K562 (cell line): ENCODE measurements around the gene CBX4. TPM values are rescaled to one million over a fixed set of nuclear protein-coding genes. Genes with fewer than 3 reads are reported as not detected.
A peak's percentile ranks its signal among the peaks of the same experiment; 100 is the strongest.

ENCODE experiments used
- ATAC-seq: fragments of 200-7000 bp; cut with Tn5 transposase; 3 replicates; pipeline ENCODE4 v1.9.1; 2020; ENCODE audit warnings: moderate library complexity
- BruUV-seq: library from RNA; stranded (reverse); fragments of 400-500 nt; replicated peaks from 2 replicates; lab custom pipeline; 2021; lab: Mats Ljungman, UMichigan
- CTCF ChIA-PET: fragments of 300-600 bp; formaldehyde crosslinking; extraction: SDS; loops from one replicate; lab custom pipeline; 2021; ENCODE audit warnings: low intra/inter-chr PET ratio; lab: Yijun Ruan, JAX
- POLR2A ChIA-PET: fragments of 300-600, 350-650 bp; sonication (Branson Sonifier 250); formaldehyde crosslinking; extraction: SDS; loops from one replicate; lab custom pipeline; 2021; ENCODE audit warnings: antibody characterized with exemption, inconsistent platforms; lab: Yijun Ruan, JAX
- DNase-seq, 4 experiments: peaks; one replicate each; pipeline versions ENCODE4 v3.0.0 to v3.0.0-alpha.2; 2011 to 2018; ENCODE audit warnings: low spot score in 3 of 4, mixed read lengths in 3 of 4; ENCODE audit errors: extremely low read depth in 1 of 4
- FAIRE-seq: peaks from 2 replicates; lab custom pipeline; 2011; peaks lifted over from hg19 to GRCh38; lab: Jason Lieb, UNC
- H2AFZ ChIP-seq: 2 replicates; pipeline ENCODE4 v1.6.0; 2011; ENCODE audit warnings: low read depth, low read length, control low read depth, inconsistent platforms
- H3K27ac ChIP-seq: fragments of 200-600 bp; 3 replicates; pipeline ENCODE4 v1.8.0; 2011; ENCODE audit warnings: low read depth, mild to moderate bottlenecking, control low read depth, inconsistent platforms, low read length, moderate library complexity, mixed read lengths; ENCODE audit errors: extremely low read depth
- H3K27me3 ChIP-seq, 2 experiments: fragments of 300-600 bp in 1 of 2; 2 replicates in 1 of 2; 3 replicates in 1 of 2; pipeline versions ENCODE4 v1.6.0 to v1.8.0; 2011; ENCODE audit warnings: inconsistent platforms in 2 of 2, low read length in 2 of 2, mild to moderate bottlenecking in 1 of 2, mixed read lengths in 1 of 2, moderate library complexity in 1 of 2; ENCODE audit not compliant: control insufficient read depth in 2 of 2, insufficient read depth in 2 of 2
- H3K36me3 ChIP-seq: fragments of 300-600 bp; 3 replicates; pipeline ENCODE4 v1.8.0; 2011; ENCODE audit warnings: mild to moderate bottlenecking, low read length, inconsistent platforms; ENCODE audit not compliant: control insufficient read depth, insufficient read depth
- H3K4me1 ChIP-seq, 2 experiments: fragments of 200-600 bp in 1 of 2; replicated peaks in 1 of 2; 2 replicates in 1 of 2; 3 replicates in 1 of 2; pipeline versions ENCODE4 v1.5.1 to v1.8.0; 2011; ENCODE audit warnings: inconsistent platforms in 2 of 2, low read length in 2 of 2, mild to moderate bottlenecking in 1 of 2, mixed read lengths in 1 of 2, moderate library complexity in 1 of 2; ENCODE audit not compliant: control insufficient read depth in 2 of 2, insufficient read depth in 2 of 2
- H3K4me2 ChIP-seq: 2 replicates; pipeline ENCODE4 v1.6.1; 2011; ENCODE audit warnings: low read length, control low read depth, inconsistent platforms, mixed read lengths; ENCODE audit not compliant: insufficient read depth
- H3K4me3 ChIP-seq: fragments of 200-600 bp; sonication (generic), shearing (Covaris generic); 2 replicates; pipeline ENCODE4 v1.5.1; 2016; ENCODE audit warnings: control low read depth, inconsistent platforms
- H3K79me2 ChIP-seq: fragments of 200-600 bp; 3 replicates; pipeline ENCODE4 v1.8.0; 2011; ENCODE audit warnings: low read length, inconsistent platforms; ENCODE audit not compliant: control insufficient read depth, insufficient read depth
- H3K9ac ChIP-seq, 2 experiments: 2 replicates each; pipeline versions ENCODE4 v1.6.0 to v1.6.1; 2011; ENCODE audit warnings: low read depth in 2 of 2, low read length in 2 of 2, control low read depth in 1 of 2, inconsistent platforms in 1 of 2, mild to moderate bottlenecking in 1 of 2, mixed read lengths in 1 of 2; ENCODE audit not compliant: insufficient read depth in 1 of 2
- H3K9me1 ChIP-seq: one replicate; pipeline ENCODE4 v1.6.0; 2011; ENCODE audit warnings: inconsistent platforms, mild to moderate bottlenecking, low read length, moderate library complexity; ENCODE audit not compliant: control insufficient read depth, insufficient read depth
- H3K9me3 ChIP-seq: replicated peaks from 2 replicates; pipeline ENCODE4 v1.5.1; 2011; ENCODE audit warnings: low read depth, low read length, inconsistent platforms; ENCODE audit not compliant: control insufficient read depth, insufficient read depth
- H4K20me1 ChIP-seq: replicated peaks from 2 replicates; pipeline ENCODE4 v1.6.1; 2011; ENCODE audit warnings: low read length, inconsistent platforms, mixed read lengths; ENCODE audit not compliant: control insufficient read depth, insufficient read depth
- HINFP ChIP-seq: fragments of 450-650 bp; conservative IDR thresholded peaks from 2 replicates; pipeline ENCODE4 v1.6.1; 2016; ENCODE audit warnings: missing genetic modification characterization, low read depth, mild to moderate bottlenecking, control low read depth, missing compliant biosample characterization
- IRF1 ChIP-seq: sonication (generic); formaldehyde crosslinking; IDR thresholded peaks from 2 replicates; pipeline ENCODE4 v1.8.0; 2022; ENCODE audit warnings: missing genetic modification reagents, mild to moderate bottlenecking, borderline replicate concordance
- PHF20 ChIP-seq: fragments of 450-650 bp; IDR thresholded peaks from 2 replicates; pipeline ENCODE4 v1.6.1; 2018; ENCODE audit not compliant: partially characterized antibody
- SREBF2 ChIP-seq: sonication (generic); formaldehyde crosslinking; IDR thresholded peaks from 2 replicates; pipeline ENCODE4 v1.4.0; 2020; ENCODE audit warnings: mild to moderate bottlenecking, missing genetic modification reagents
- ZNF740 ChIP-seq, 3 experiments: fragments of 200-800 bp in 1 of 3; sonication (Bioruptor generic) in 1 of 3; sonication (generic) in 1 of 3; formaldehyde crosslinking in 1 of 3; IDR thresholded peaks; 2 replicates each; pipeline versions ENCODE4 v1.6.1 to v1.8.0; 2016 to 2022; ENCODE audit warnings: mild to moderate bottlenecking in 2 of 3, missing compliant biosample characterization in 2 of 3, missing genetic modification characterization in 2 of 3, missing genetic modification reagents in 1 of 3
- WGBS: fragments of 100-300 bp; shearing (Covaris generic); methylation state at CpG from one replicate; pipeline ENCODE4 v1.1.6; 2016; ENCODE audit warnings: low coverage, mixed read lengths; ENCODE audit not compliant: insufficient coverage; ENCODE audit errors: missing lambda C conversion rate; 5-methylcytosine and 5-hydroxymethylcytosine counted together
- in situ Hi-C: fragments of 300-500 bp; cut with MboI; formaldehyde crosslinking; loops from 4 replicates; pipeline ENCODE4 v1.15.0; 2018; ENCODE audit warnings: inconsistent platforms, mixed read lengths
- intact Hi-C: fragments of 100-400 bp; cut with micrococcal nuclease; formaldehyde crosslinking; loops from 2 replicates; pipeline ENCODE4 v1.14.2; 2022
- polyA plus RNA-seq, 8 experiments: library from polyadenylated mRNA; depleted of rRNA in 4 of 8; stranded (reverse) in 5 of 8; unstranded in 3 of 8; fragments of >200 nt; fragmentation: Nextera tagmentation in 2 of 8; fragmentation: Illumina TruSeq in 1 of 8; extraction: Ambion mirVana in 2 of 8; extraction: Trizol in 1 of 8; gene quantifications; 2 replicates each; pipeline versions ENCODE4 v1.2.1 to v1.2.3, GENCODE V29; 2011 to 2014; ENCODE audit warnings: inconsistent platforms in 1 of 8, missing spikeins in 1 of 8
- total RNA-seq, 7 experiments: library from RNA; depleted of rRNA in 6 of 7; stranded (reverse); fragments of >200 nt in 6 of 7; fragmentation: Illumina TruSeq in 2 of 7; extraction: Trizol in 2 of 7; gene quantifications; 2 replicates each; pipeline versions ENCODE4 v1.2.1 to v1.2.3, GENCODE V29; 2011 to 2021; ENCODE audit warnings: low replicate concordance in 1 of 7

CBX4 gene
- total and polyA plus RNA-seq, 9 of the 15 experiments (the other 6 are each of a cell fraction or from before 2014, with no cell fraction given) = 0.98 to 50.5 (median 10.0) TPM

GRCh38 chr17:79806446-79806760, 32.8 kb downstream of the CBX4 start:
- no peaks in the 10 kb centered on the region for H3K27me3 ChIP-seq
- H3K36me3 ChIP-seq = no peaks in the 10 kb centered on the region; the same call in 2 of the 3 replicates
- in situ Hi-C loops = no loop called here
- BruUV-seq = no TSS peak
- POLR2A ChIA-PET = interaction anchor here (18.8 kb wide), 1 partner anchor 27 kb away, joined by 386 read pairs; the partner anchor contains the start of gene CBX4
- DNase-seq (peak in 1 of 4 experiments; percentile 40), ATAC-seq (no peak), FAIRE-seq (no peak)
- intact Hi-C loops = loop anchor here (5.0 to 10.0 kb wide), 2 partner anchors 111 to 168 kb away; no protein-coding TSS in a partner anchor
- no peaks in the 10 kb centered on the region for H3K79me2 ChIP-seq
- H2AFZ ChIP-seq = 0 out of 2 replicates have a peak overlapping the region, but pooled peaks have one; percentile 14
- no peaks in the 10 kb centered on the region for H4K20me1 ChIP-seq
- no peak overlapping the region for H3K27ac ChIP-seq
- TF ChIP-seq SREBF2 (no peak), ZNF740 (CRISPR knock-in tag; IDR thresholded peaks at IDR 0.05) (0 out of 2 replicates have a peak, but pooled peaks have one; percentile 39), ZNF740 (tag; IDR thresholded peaks at IDR 0.05) (no peak), IRF1 (no peak), HINFP (tag) (no peak), PHF20 (no peak)
- peak overlapping the region in 1 of 2 experiments; percentile 81; a peak in 2 of 4 replicates for H3K9ac ChIP-seq
- WGBS = 63% methylated on average over 4 of the region's 4 CpGs
- peaks cover 49 to 66% of the 10 kb centered on the region in 2 experiments for H3K4me1 ChIP-seq
- H3K9me1 ChIP-seq = no peaks in the 10 kb centered on the region
- H3K4me3 ChIP-seq = no peak overlapping the region
- H3K9me3 ChIP-seq = peaks cover 3% of the 10 kb centered on the region
- CTCF ChIA-PET = interaction anchor here (1.6 kb wide), 1 partner anchor 29 kb away, joined by 4 read pairs; no protein-coding TSS in a partner anchor
- no peak overlapping the region for H3K4me2 ChIP-seq
